K562 (cell line): ENCODE data around the gene LILRB3. TPM values are rescaled to one million over a fixed set of nuclear protein-coding genes. Genes with fewer than 3 reads are reported as not detected.

Source experiments
- BRCA1 ChIP-seq, 2 experiments: fragments of 450-650 bp in 1 of 2; sonication (generic) in 1 of 2; formaldehyde crosslinking in 1 of 2; IDR thresholded peaks; 2 replicates each; pipeline versions ENCODE4 v1.5.0 to v1.6.1; 2017 to 2020; ENCODE audit warnings: mild to moderate bottlenecking in 1 of 2, missing genetic modification reagents in 1 of 2
- ELF4 ChIP-seq: fragments of 450-650 bp; formaldehyde crosslinking; IDR thresholded peaks from 2 replicates; pipeline ENCODE4 v1.4.0; 2022; ENCODE audit warnings: missing genetic modification characterization
- EZH2 ChIP-seq: IDR thresholded peaks from 2 replicates; pipeline ENCODE4 v1.6.1; 2012; ENCODE audit warnings: low read depth, mild to moderate bottlenecking, inconsistent platforms, low read length, borderline replicate concordance
- FOXK1 ChIP-seq: sonication (generic); formaldehyde crosslinking; IDR thresholded peaks from 2 replicates; pipeline ENCODE4 v1.8.0; 2022; ENCODE audit warnings: missing genetic modification reagents, mild to moderate bottlenecking, borderline replicate concordance
- GTF2F1 ChIP-seq: IDR thresholded peaks from 2 replicates; pipeline ENCODE4 v1.6.1; 2011; ENCODE audit warnings: low read depth, low read length, improper control_type of control experiment
- KDM5B ChIP-seq: fragments of 200-600 bp; sonication (generic); IDR thresholded peaks from 2 replicates; pipeline ENCODE4 v1.6.1; 2012; ENCODE audit warnings: low read depth, mild to moderate bottlenecking, moderate library complexity, low read length, control low read depth, inconsistent platforms; ENCODE audit not compliant: insufficient replicate concordance
- MCM7 ChIP-seq, 2 experiments: fragments of 450-650 bp; IDR thresholded peaks; 2 replicates each; pipeline ENCODE4 v1.6.1; 2016 to 2018
- NCOA1 ChIP-seq: fragments of 450-650 bp; IDR thresholded peaks from 2 replicates; pipeline ENCODE4 v1.6.1; 2016; ENCODE audit warnings: low read depth
- POLR2B ChIP-seq: fragments of 450-650 bp; IDR thresholded peaks from 2 replicates; pipeline ENCODE4 v1.6.1; 2018; ENCODE audit warnings: low read depth; ENCODE audit not compliant: partially characterized antibody
- TEAD4 ChIP-seq, 2 experiments: sonication (generic) in 1 of 2; formaldehyde crosslinking in 1 of 2; IDR thresholded peaks; 2 replicates each; pipeline versions ENCODE4 v1.6.1 to v1.8.0; 2012 to 2022; ENCODE audit warnings: borderline replicate concordance in 1 of 2, inconsistent platforms in 1 of 2, low read length in 1 of 2, mild to moderate bottlenecking in 1 of 2, missing genetic modification reagents in 1 of 2
- ZBTB1 ChIP-seq: sonication (generic); formaldehyde crosslinking; IDR thresholded peaks from 2 replicates; pipeline ENCODE4 v1.8.1; 2023; ENCODE audit warnings: missing genetic modification reagents, low read depth, mild to moderate bottlenecking, borderline replicate concordance
- ZBTB7A ChIP-seq: IDR thresholded peaks from 2 replicates; pipeline ENCODE4 v1.6.1; 2011; ENCODE audit warnings: low read depth, mild to moderate bottlenecking, low read length, moderate library complexity, borderline replicate concordance; ENCODE audit not compliant: control insufficient read depth
- ZNF57 ChIP-seq: fragments of 450-650 bp; formaldehyde crosslinking; IDR thresholded peaks from 2 replicates; pipeline ENCODE4 v1.4.0; 2020; ENCODE audit warnings: mild to moderate bottlenecking, moderate library complexity
- polyA plus RNA-seq, 8 experiments: library from polyadenylated mRNA; depleted of rRNA in 4 of 8; stranded (reverse) in 5 of 8; unstranded in 3 of 8; fragments of >200 nt; fragmentation: Nextera tagmentation in 2 of 8; fragmentation: Illumina TruSeq in 1 of 8; extraction: Ambion mirVana in 2 of 8; extraction: Trizol in 1 of 8; gene quantifications; 2 replicates each; pipeline versions ENCODE4 v1.2.1 to v1.2.3, GENCODE V29; 2011 to 2014; ENCODE audit warnings: inconsistent platforms in 1 of 8, missing spikeins in 1 of 8
- total RNA-seq, 7 experiments: library from RNA; depleted of rRNA in 6 of 7; stranded (reverse); fragments of >200 nt in 6 of 7; fragmentation: Illumina TruSeq in 2 of 7; extraction: Trizol in 2 of 7; gene quantifications; 2 replicates each; pipeline versions ENCODE4 v1.2.1 to v1.2.3, GENCODE V29; 2011 to 2021; ENCODE audit warnings: low replicate concordance in 1 of 7
- TF ChIP-seq, protein P1 (sequence below): fragments of 250-450 bp; sonication (Bioruptor Pico); IDR thresholded peaks from 2 replicates; pipeline ENCODE4 v1.8.0; 2021; ENCODE audit warnings: mild to moderate bottlenecking, moderate library complexity
- TF ChIP-seq, protein P2 (sequence below): fragments of 250-450 bp; sonication (Bioruptor Pico); IDR thresholded peaks from 2 replicates; pipeline ENCODE4 v1.5.0; 2021
- TF ChIP-seq, protein P3 (sequence below): fragments of 450-650 bp; IDR thresholded peaks from 2 replicates; pipeline ENCODE4 v1.6.1; 2017; ENCODE audit warnings: mild to moderate bottlenecking, moderate library complexity
- TF ChIP-seq, protein P4 (sequence below): fragments of 250-450 bp; sonication (Bioruptor Pico); IDR thresholded peaks from 2 replicates; pipeline ENCODE4 v1.5.1; 2021; ENCODE audit warnings: mild to moderate bottlenecking
- TF ChIP-seq, protein P5 (sequence below): IDR thresholded peaks from 3 replicates; pipeline ENCODE4 v1.6.1; 2011; ENCODE audit warnings: borderline replicate concordance, mild to moderate bottlenecking, moderate library complexity; ENCODE audit not compliant: insufficient read length; ENCODE audit errors: extremely low read depth

The LILRB3 gene
- total and polyA plus RNA-seq, 9 of the 15 experiments (the other 6 are each of a cell fraction or from before 2014, with no cell fraction given) = 0.01 to 0.09 TPM; not detected in 7

DNA sequence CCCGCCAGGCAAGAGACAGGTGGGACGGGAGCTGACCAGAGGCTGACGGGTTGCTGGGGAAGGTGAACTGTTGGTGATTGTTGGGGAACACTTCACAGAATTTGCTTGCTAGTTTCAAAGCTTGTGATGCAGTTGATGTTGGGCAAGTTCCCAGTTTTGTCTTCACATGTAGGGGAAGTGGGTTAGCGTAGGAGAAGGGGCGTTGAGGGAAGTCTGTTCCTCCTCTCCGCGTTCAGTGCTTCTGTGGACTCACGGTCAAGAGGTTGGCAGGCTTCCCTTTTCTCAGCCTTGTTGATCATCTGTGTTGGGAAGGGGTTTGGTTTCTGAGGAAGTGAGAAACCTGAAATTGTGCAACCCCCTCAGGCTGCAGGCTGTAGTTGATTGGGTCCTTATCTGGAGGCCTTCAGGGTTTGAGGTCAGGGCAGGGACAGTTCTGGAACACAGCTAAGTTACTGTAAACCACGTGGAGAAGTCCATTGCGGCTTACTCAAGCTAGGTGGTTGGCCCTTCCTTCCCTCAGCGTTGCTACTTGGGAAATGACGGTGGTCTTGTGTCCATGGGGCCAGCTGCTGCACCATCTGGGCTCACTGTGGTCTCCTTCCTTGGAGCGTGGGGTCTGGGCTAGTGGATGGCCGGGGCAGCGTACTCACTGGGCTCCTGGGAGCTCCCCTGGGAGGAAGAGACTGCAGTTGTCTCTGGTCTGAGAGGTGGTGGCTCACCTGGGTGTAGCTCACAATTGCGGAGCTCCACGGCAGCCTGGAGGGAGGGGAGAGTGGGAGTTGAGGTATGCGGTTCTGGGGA is 14.6 kb downstream of the LILRB3 start (continued):
- no peak for TF ChIP-seq ZBTB1 (CRISPR knock-in tag)
- TF ChIP-seq FOXK1 (CRISPR knock-in tag) = peak; percentile 93
- no peak; the same call in 1 of the 2 replicates for TF ChIP-seq GTF2F1
- peak; percentile 78 for TF ChIP-seq ELF4
- TF ChIP-seq ZBTB7A = peak; percentile 82
- TF ChIP-seq ZNF57 (CRISPR knock-in tag) = no peak; the same call in none of the 2 replicates
- TF ChIP-seq POLR2B = peak; percentile 92
- TF ChIP-seq, protein P1, sequence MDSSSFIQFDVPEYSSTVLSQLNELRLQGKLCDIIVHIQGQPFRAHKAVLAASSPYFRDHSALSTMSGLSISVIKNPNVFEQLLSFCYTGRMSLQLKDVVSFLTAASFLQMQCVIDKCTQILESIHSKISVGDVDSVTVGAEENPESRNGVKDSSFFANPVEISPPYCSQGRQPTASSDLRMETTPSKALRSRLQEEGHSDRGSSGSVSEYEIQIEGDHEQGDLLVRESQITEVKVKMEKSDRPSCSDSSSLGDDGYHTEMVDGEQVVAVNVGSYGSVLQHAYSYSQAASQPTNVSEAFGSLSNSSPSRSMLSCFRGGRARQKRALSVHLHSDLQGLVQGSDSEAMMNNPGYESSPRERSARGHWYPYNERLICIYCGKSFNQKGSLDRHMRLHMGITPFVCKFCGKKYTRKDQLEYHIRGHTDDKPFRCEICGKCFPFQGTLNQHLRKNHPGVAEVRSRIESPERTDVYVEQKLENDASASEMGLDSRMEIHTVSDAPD (CRISPR knock-in tag) = no peak
- no peak for TF ChIP-seq EZH2
- TF ChIP-seq, protein P2, sequence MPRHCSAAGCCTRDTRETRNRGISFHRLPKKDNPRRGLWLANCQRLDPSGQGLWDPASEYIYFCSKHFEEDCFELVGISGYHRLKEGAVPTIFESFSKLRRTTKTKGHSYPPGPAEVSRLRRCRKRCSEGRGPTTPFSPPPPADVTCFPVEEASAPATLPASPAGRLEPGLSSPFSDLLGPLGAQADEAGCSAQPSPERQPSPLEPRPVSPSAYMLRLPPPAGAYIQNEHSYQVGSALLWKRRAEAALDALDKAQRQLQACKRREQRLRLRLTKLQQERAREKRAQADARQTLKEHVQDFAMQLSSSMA = no peak
- TF ChIP-seq BRCA1 (IDR thresholded peaks at IDR 0.05) = no peak
- 0 out of 2 replicates have a peak, but pooled peaks have one; percentile 94 for TF ChIP-seq BRCA1 (CRISPR knock-in tag; IDR thresholded peaks at IDR 0.05)
- TF ChIP-seq, protein P3, sequence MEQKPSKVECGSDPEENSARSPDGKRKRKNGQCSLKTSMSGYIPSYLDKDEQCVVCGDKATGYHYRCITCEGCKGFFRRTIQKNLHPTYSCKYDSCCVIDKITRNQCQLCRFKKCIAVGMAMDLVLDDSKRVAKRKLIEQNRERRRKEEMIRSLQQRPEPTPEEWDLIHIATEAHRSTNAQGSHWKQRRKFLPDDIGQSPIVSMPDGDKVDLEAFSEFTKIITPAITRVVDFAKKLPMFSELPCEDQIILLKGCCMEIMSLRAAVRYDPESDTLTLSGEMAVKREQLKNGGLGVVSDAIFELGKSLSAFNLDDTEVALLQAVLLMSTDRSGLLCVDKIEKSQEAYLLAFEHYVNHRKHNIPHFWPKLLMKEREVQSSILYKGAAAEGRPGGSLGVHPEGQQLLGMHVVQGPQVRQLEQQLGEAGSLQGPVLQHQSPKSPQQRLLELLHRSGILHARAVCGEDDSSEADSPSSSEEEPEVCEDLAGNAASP = no peak
- TF ChIP-seq KDM5B = peak; percentile 28
- TF ChIP-seq, protein P4, sequence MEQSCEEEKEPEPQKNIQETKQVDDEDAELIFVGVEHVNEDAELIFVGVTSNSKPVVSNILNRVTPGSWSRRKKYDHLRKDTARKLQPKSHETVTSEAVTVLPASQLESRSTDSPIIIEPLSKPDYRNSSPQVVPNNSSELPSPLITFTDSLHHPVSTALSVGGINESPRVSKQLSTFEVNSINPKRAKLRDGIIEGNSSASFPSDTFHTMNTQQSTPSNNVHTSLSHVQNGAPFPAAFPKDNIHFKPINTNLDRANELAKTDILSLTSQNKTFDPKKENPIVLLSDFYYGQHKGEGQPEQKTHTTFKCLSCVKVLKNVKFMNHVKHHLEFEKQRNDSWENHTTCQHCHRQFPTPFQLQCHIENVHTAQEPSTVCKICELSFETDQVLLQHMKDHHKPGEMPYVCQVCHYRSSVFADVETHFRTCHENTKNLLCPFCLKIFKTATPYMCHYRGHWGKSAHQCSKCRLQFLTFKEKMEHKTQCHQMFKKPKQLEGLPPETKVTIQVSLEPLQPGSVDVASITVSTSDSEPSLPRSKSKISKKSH (CRISPR knock-in tag) = no peak
- TF ChIP-seq TEAD4 (IDR thresholded peaks at IDR 0.05; ENCODE audit: low read length) = peak; percentile 95
- TF ChIP-seq TEAD4 (CRISPR knock-in tag; IDR thresholded peaks at IDR 0.05; ENCODE audit: borderline replicate concordance) = no peak
- peak; percentile 84 for TF ChIP-seq NCOA1
- TF ChIP-seq, protein P5, sequence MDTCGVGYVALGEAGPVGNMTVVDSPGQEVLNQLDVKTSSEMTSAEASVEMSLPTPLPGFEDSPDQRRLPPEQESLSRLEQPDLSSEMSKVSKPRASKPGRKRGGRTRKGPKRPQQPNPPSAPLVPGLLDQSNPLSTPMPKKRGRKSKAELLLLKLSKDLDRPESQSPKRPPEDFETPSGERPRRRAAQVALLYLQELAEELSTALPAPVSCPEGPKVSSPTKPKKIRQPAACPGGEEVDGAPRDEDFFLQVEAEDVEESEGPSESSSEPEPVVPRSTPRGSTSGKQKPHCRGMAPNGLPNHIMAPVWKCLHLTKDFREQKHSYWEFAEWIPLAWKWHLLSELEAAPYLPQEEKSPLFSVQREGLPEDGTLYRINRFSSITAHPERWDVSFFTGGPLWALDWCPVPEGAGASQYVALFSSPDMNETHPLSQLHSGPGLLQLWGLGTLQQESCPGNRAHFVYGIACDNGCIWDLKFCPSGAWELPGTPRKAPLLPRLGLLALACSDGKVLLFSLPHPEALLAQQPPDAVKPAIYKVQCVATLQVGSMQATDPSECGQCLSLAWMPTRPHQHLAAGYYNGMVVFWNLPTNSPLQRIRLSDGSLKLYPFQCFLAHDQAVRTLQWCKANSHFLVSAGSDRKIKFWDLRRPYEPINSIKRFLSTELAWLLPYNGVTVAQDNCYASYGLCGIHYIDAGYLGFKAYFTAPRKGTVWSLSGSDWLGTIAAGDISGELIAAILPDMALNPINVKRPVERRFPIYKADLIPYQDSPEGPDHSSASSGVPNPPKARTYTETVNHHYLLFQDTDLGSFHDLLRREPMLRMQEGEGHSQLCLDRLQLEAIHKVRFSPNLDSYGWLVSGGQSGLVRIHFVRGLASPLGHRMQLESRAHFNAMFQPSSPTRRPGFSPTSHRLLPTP = no peak
- TF ChIP-seq MCM7 (IDR thresholded peaks at IDR 0.05) = no peak
